ENCODE data around the gene UGT1A8. TPM values are rescaled to one million over a fixed set of nuclear protein-coding genes. Genes with fewer than 3 reads are reported as not detected.

Gene UGT1A8
- total RNA-seq, 1 donor from 2014 or later = not detected

GRCh38 chr2:233807966-233808935 lies 190.8 kb downstream of the UGT1A8 start:
- ATAC-seq (no peak), DNase-seq (no peak)
- intact Hi-C loops (cut with micrococcal nuclease) = no loop called here

DNA sequence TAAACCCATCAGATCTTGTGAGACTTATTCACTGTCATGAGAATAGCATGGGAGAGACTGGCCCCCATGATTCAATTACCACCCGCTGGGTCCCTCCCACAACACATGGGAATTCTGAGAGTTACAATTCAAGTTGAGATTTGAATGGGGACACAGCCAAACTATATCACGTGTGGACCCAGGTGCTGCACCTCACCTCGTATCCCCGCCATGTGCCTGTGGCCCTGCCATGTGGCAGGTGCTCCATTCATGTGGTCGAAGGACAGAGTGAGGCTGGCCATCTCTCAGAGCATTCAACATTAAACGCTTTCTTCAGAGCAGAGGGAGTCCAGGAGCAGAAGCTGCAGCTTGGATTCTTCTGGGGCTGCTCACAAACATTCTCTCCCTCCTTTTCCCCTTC lies 193.0 kb downstream of the UGT1A8 start:
- intact Hi-C loops (cut with micrococcal nuclease) = no loop called here
- no peak for DNase-seq
- no peak for ATAC-seq

DNA sequence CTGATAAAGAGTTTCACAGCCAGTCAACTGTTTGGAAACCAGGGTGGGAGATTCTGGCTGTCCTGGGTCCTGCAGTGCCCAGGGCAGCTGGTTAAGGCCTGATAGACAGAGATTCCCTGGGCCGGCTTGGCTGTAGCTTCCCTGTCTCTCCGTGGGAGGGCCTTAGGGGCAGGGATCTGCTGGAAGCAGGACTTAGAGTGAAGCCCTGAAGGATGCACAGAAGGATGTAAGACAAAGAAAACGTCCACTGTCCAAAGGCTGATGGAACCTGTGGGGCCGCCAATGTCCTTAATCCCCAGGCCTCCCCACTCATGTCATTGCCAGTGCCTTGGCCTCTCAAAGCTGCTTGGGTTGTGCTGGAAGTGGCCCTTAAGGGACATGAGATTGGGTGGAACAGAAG lies 193.7 kb downstream of the UGT1A8 start:
- ATAC-seq (no peak), DNase-seq (no peak)
- intact Hi-C loops (cut with micrococcal nuclease) = no loop called here

- no peak for DNase-seq
- intact Hi-C loops (cut with micrococcal nuclease) = no loop called here
- no peak for ATAC-seq
Measured at GRCh38 chr2:233811732-233812131, 194.3 kb downstream of the UGT1A8 start.

GRCh38 chr2:233813236-233814055 lies 196.0 kb downstream of the UGT1A8 start:
- intact Hi-C loops (cut with micrococcal nuclease) = no loop called here
- DNase-seq (no peak), ATAC-seq (no peak)

DNA sequence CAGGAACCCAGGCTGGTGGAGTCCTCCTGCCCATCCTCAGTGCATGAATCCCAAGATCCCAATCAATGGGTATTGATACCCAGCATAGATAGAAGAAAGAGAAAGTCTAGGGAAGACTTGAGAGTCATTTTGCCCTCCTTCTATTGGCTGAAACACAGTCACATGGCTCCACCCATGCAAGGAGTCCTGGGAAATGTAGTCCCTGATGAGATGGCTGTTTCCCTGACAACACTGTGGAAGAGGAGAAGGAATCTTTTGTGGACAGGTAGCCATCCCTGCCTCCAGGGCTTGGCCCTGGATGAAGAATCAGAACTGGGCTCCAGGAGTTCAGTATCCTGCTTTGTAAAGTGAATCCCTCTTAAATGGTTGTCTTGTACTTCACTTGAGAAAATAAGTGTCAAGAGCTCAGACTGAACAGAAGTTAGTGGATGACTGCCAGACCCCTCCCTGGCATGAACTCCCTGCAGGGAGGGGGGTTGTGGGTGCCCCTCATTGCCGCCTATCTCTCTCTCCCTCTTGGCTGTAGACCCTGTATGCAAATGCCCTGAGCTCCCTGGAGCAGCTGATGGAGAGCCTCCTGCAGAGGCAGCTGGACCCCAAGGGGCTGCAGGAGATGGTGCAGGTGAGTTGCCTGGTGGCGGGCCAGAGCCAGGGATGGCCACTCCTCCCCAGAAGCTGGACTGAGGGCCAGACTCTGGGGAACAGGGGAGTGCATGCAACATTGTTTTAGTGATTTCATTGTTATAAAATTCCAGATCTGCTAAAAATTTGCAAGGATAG lies 196.8 kb downstream of the UGT1A8 start:
- intact Hi-C loops (cut with micrococcal nuclease) = no loop called here
- no peak for DNase-seq
- no peak for ATAC-seq

DNA sequence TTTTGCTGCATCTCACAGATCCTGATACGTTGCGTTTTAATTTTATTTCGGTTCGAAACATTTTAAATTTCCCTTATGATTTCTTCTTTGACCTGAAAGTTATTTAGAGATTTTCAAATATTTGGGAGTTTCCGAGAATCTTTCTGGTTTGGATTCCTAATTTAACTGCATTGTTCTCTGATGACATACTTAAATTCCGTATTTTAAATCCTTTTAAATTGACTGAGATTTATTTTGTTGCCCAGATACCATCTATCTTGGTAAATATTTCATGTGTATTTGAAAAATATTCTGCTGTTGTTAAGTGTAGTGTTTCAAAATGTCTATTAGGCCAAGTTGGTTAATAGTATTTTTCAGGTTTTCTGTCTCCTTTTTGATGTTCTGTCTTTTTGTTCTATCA lies 198.4 kb downstream of the UGT1A8 start:
- ATAC-seq (no peak), DNase-seq (no peak)
- intact Hi-C loops (cut with micrococcal nuclease) = no loop called here

GRCh38 chr2:233816334-233816733 lies 198.9 kb downstream of the UGT1A8 start:
- ATAC-seq = no peak
- intact Hi-C loops (cut with micrococcal nuclease) = no loop called here
- DNase-seq = no peak

- DNase-seq = no peak
- peak; percentile 18 for ATAC-seq
- intact Hi-C loops (cut with micrococcal nuclease) = no loop called here
Measured at GRCh38 chr2:233816771-233817170, 199.3 kb downstream of the UGT1A8 start.

DNA sequence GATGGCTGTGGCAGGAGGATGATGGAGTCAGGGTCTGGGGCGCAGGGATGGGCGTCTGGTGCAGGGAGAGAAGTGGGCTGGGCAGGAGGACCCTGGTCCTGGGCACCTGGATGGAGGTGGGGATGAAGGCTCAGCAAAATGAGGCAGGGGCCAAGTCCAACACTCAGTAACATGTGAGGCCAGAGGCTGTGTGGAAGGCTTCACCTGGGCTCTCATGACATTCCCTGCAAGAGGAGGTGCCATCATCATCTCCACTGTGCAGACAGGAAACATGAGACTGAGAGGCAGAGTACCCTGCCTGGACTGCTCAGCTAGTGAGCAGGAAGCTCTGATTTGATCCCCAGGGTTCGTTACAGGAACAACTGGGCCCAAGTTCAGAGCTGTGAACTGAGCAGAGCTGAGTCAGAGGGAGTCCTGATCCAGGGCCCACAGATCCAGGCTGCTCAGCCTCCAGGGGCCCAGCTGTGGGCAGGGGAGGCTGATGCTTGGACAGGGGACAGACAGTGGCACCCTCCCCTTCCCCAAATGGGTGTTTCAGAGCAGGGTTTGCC lies 200.0 kb downstream of the UGT1A8 start:
- DNase-seq = no peak

GRCh38 chr2:233817995-233818638 lies 200.7 kb downstream of the UGT1A8 start:
- ATAC-seq (no peak), DNase-seq (no peak)
- intact Hi-C loops (cut with micrococcal nuclease) = no loop called here

More for the DNA sequence above, 200.0 kb downstream of the UGT1A8 start:
- intact Hi-C loops (cut with micrococcal nuclease) = no loop called here
- no peak for ATAC-seq

DNA sequence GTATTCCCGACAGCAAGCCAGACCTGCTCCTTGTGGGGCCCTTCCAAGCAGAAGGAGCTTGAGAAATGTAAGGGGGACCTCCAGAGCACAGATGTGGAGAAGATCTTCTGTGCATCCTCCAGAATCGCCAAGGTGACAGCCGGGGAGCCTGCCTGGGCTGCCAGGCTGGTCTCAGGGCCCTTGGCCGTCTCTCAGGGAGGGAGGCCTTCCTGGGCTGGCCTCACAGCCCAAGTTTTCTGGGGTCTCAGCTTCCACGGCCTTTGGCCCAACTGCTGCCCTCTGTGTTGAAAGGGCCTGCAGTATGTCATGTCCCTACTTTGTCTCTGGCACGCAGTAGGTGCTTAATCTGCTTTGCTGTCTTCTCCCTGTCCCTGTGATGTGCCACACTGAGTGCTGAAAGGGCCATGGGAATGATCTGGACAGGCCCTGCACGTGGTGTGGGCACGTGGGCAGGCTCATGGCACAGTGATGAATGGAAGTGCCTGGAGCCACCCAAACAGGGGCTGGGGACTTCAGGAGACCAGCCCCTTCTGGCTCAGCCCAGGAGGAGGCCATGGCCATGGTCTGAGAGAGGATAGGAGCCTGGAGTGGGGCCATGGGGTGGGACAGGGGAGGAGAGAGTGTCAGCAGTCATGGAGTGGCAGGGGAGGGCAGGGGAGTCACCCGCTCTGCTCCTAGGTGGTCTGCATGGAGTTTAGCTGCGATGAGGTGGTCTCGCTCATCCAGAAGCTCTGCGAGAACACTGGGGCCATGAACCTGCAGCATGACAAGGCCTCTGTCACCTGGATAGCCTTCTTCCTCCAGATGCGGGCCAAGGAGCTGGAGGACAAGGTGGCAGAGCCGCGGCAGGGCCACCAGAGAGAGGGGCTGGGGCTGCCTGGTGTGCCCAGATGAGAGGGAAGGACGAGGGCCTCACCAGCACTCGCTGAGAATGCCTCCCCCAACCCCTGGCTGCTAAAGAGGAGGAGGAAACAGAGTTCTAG lies 201.5 kb downstream of the UGT1A8 start:
- intact Hi-C loops (cut with micrococcal nuclease) = no loop called here
- no peak for ATAC-seq
- no peak for DNase-seq

DNA sequence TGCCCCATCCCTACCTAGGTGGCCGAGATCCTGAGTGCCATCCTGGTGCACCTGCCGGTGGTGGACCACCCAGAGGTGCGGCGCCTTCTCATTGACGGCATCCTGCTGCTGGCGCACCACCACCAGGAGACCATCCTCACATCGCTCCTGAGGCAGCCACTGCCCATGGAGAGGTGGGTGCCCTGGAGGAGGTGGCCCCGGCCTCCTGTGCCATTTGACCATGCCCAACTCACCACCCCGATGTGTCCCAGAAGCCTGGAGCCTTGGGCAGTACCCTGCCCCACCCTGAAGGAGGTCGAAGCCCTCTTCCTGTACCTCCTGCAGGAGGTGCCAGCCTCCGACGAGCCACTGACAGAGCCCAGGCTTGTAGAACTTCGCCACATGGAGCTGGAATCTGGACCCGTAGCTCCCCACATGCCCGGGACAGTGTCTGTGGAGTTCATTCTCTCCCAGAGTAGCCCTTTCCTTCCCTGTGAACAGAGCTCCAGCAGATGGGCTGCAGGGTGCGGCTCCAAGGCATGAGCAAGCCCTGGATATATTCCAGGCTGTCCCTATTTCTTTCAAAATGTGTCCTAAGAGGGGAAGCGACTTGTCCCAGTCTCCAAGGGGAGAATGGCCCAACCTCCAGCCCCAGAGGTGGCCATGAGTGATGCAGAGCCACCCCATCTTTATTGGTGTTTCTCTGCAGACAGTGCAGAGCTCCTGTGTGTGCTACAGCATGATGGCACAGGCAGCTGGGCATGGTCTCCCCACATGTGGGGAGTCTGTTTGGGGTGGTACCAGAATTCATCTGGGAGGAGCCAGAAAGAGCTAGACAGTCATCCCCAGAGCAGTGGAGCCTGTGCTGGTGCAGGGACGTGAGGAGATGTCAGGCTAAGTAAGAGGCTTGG lies 202.7 kb downstream of the UGT1A8 start:
- no peak for ATAC-seq
- intact Hi-C loops (cut with micrococcal nuclease) = no loop called here
- DNase-seq = no peak

DNA sequence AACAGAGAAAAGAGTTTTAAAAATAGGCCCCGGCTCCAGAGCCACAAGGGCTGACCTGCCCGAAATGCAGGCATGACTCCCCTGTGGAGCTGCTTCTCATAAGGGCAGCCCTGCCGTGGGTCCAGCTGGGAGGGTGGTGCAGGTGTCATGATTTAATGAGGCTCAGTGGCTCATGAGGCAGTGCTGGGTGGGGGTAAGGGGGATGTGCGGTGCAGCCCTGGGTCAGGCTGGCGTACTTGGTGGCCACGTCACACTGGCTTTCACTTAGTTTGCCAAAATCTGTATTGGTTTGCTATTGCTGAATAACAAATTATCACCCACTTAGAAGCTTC lies 203.3 kb downstream of the UGT1A8 start:
- DNase-seq = no peak
- no peak for ATAC-seq
- intact Hi-C loops (cut with micrococcal nuclease) = no loop called here

DNA sequence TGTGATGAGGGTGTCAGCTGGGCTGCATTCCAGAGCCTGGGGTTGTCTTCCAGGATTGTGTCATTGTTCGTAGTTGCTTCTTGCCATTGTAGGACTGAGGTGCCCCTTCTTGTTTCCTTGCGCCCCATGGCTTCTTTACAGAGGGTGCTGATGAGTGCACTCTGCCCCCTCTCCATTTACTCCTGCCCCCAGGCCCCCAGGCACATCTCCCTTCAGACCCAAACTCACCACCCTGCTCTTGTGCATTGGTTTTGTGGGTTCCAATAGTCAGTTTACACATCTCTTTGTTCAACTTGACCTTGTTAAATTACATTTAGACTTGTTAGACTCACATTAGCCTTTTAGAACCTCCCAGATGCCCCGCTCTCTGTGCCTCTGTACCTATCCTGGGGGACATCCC lies 203.8 kb downstream of the UGT1A8 start:
- intact Hi-C loops (cut with micrococcal nuclease) = no loop called here
- DNase-seq = no peak
- no peak for ATAC-seq

DNA sequence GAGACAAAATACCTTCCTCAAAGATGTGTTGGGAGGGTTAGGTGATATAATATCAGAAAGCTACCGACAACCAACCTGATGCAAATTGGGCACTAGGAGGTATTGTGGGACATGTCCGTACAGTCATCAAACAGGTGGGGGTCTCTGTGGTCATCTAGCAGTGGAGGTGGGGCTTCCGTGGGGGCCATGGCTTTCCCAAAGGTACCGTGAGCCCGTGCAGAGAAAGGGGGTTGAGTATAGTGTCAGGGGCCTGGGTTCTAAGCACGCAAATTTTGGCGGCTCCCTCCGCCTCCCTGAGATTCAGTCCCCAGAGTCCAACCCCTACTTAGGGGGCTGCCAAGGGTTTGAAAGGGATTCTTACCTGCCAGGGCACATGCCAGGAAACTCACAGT lies 204.3 kb downstream of the UGT1A8 start:
- ATAC-seq = no peak
- intact Hi-C loops (cut with micrococcal nuclease) = no loop called here

More for the DNA sequence above, 204.3 kb downstream of the UGT1A8 start:
- DNase-seq = no peak
